Glutamatergic neuron (in vitro differentiated cells): ENCODE data around the gene GNAZ. TPM values are rescaled to one million over a fixed set of nuclear protein-coding genes. Genes with fewer than 3 reads are reported as not detected.

Experiments
- DNase-seq: peaks from one replicate; pipeline ENCODE4 v3.0.0; 2022
- H3K27ac Mint-ChIP-seq: one replicate; pipeline ENCODE4 v1.8.0; 2020; ENCODE audit warnings: mild to moderate bottlenecking, mixed read lengths, inconsistent platforms; ENCODE audit not compliant: unreplicated experiment
- H3K27me3 Mint-ChIP-seq: one replicate; pipeline ENCODE4 v1.8.0; 2020; ENCODE audit warnings: mild to moderate bottlenecking, moderate library complexity, mixed read lengths, inconsistent platforms; ENCODE audit not compliant: unreplicated experiment
- H3K36me3 Mint-ChIP-seq: one replicate; pipeline ENCODE4 v1.8.0; 2020; ENCODE audit warnings: mild to moderate bottlenecking, mixed read lengths, inconsistent platforms; ENCODE audit not compliant: unreplicated experiment
- H3K4me1 Mint-ChIP-seq: one replicate; pipeline ENCODE4 v1.8.0; 2020; ENCODE audit warnings: mild to moderate bottlenecking, low read depth, mixed read lengths, inconsistent platforms; ENCODE audit not compliant: unreplicated experiment
- H3K4me3 Mint-ChIP-seq: one replicate; pipeline ENCODE4 v1.8.0; 2020; ENCODE audit warnings: mild to moderate bottlenecking, mixed read lengths, inconsistent platforms; ENCODE audit not compliant: unreplicated experiment
- H3K9me3 Mint-ChIP-seq: one replicate; pipeline ENCODE4 v1.8.0; 2020; ENCODE audit warnings: mild to moderate bottlenecking, moderate library complexity, mixed read lengths, inconsistent platforms; ENCODE audit not compliant: unreplicated experiment
- CTCF ChIP-seq: fragments of 200-600 bp; sonication (generic); IDR thresholded peaks from one replicate; pipeline ENCODE4 v1.5.0; 2021; ENCODE audit not compliant: partially characterized antibody, unreplicated experiment
- total RNA-seq: library from RNA; stranded (reverse); fragmentation: NEBNext Ultra II Directional; extraction: Animal tissue kit (Norgen Biotek cat#: 25700); gene quantifications from one replicate; pipeline ENCODE4 v1.2.1, GENCODE V29; 2021; ENCODE audit not compliant: unreplicated experiment

The GNAZ gene
- total RNA-seq, 1 donor from 2014 or later, result 82.5 TPM

- no peak overlapping the region for H3K4me3 Mint-ChIP-seq
- peaks cover 26% of the 10 kb centered on the region for H3K4me1 Mint-ChIP-seq
- peaks cover 11% of the 10 kb centered on the region for H3K27me3 Mint-ChIP-seq
- no peak for TF ChIP-seq CTCF
- H3K9me3 Mint-ChIP-seq, result peaks cover 12% of the 10 kb centered on the region
- peaks cover 6% of the 10 kb centered on the region for H3K36me3 Mint-ChIP-seq
- no peak overlapping the region for H3K27ac Mint-ChIP-seq
- no peak for DNase-seq
Observed at GRCh38 chr22:23164091-23164490, 93.8 kb downstream of the GNAZ start.

GRCh38 chr22:23166042-23166831, 95.9 kb downstream of the GNAZ start:
- no peak for TF ChIP-seq CTCF
- peak overlapping the region; percentile 97 for H3K27ac Mint-ChIP-seq
- H3K4me1 Mint-ChIP-seq, result peaks cover 36% of the 10 kb centered on the region
- peaks cover 6% of the 10 kb centered on the region for H3K36me3 Mint-ChIP-seq
- H3K4me3 Mint-ChIP-seq, result peak overlapping the region; percentile 77
- H3K27me3 Mint-ChIP-seq, result peaks cover 17% of the 10 kb centered on the region
- no peak for DNase-seq
- H3K9me3 Mint-ChIP-seq, result peaks cover 16% of the 10 kb centered on the region

- Mint-ChIP-seq H3K9me3 (peaks cover 16% of the 10 kb centered on the region), H3K27me3 (peaks cover 17% of the 10 kb centered on the region), H3K4me3 (peak overlapping the region; percentile 77), H3K27ac (peak overlapping the region; percentile 97), H3K36me3 (peaks cover 6% of the 10 kb centered on the region), H3K4me1 (peaks cover 36% of the 10 kb centered on the region)
- TF ChIP-seq CTCF, result no peak
- DNase-seq, result peak; percentile 90
Observed at GRCh38 chr22:23166841-23167616, 96.7 kb downstream of the GNAZ start.

- H3K27ac Mint-ChIP-seq, result peak overlapping the region; percentile 100
- peaks cover 14% of the 10 kb centered on the region for H3K27me3 Mint-ChIP-seq
- no peak for TF ChIP-seq CTCF
- peaks cover 6% of the 10 kb centered on the region for H3K36me3 Mint-ChIP-seq
- peak; percentile 41 for DNase-seq
- peaks cover 36% of the 10 kb centered on the region for H3K4me1 Mint-ChIP-seq
- peaks cover 15% of the 10 kb centered on the region for H3K9me3 Mint-ChIP-seq
- H3K4me3 Mint-ChIP-seq, result peak overlapping the region; percentile 78
Observed at GRCh38 chr22:23168391-23169042, 98.2 kb downstream of the GNAZ start.

GRCh38 chr22:23169043-23169406, 98.7 kb downstream of the GNAZ start:
- DNase-seq, result no peak
- Mint-ChIP-seq H3K36me3 (peaks cover 6% of the 10 kb centered on the region), H3K27me3 (peaks cover 14% of the 10 kb centered on the region), H3K4me1 (peaks cover 36% of the 10 kb centered on the region), H3K27ac (peak overlapping the region; percentile 100), H3K4me3 (peak overlapping the region; percentile 78), H3K9me3 (peaks cover 15% of the 10 kb centered on the region)
- TF ChIP-seq CTCF, result no peak
